B cell (primary cell): ENCODE results near the gene SLC26A1. TPM values are rescaled to one million over a fixed set of nuclear protein-coding genes. Genes with fewer than 3 reads are reported as not detected.

Experiments used
- ATAC-seq: fragments of 200-7000 bp; cut with Tn5 transposase; one replicate; pipeline ENCODE4 v1.10.0; 2021; ENCODE audit warnings: low read depth, mild to moderate bottlenecking, moderate number of reproducible peaks, moderate library complexity
- CTCF ChIA-PET: fragments of 350-600 bp; sonication (Branson Sonifier 250); formaldehyde crosslinking; loops from one replicate; lab custom pipeline; 2021; ENCODE audit warnings: antibody characterized with exemption, inconsistent platforms; lab: Charles Lee
- POLR2A ChIA-PET: fragments of 350-600 bp; sonication (Branson Sonifier 250); formaldehyde crosslinking; loops from one replicate; lab custom pipeline; 2021; ENCODE audit warnings: antibody characterized with exemption; lab: Charles Lee
- DNase-seq: peaks from one replicate; pipeline ENCODE4 v3.0.0; 2013
- H2AFZ ChIP-seq: 2 replicates; pipeline ENCODE4 v1.6.1; 2012; ENCODE audit warnings: mild to moderate bottlenecking, low read depth, low read length; ENCODE audit not compliant: insufficient read depth, poor library complexity, severe bottlenecking
- H3K27ac ChIP-seq, 2 donors: 1 replicate in 1 of 2; 2 replicates in 1 of 2; pipeline ENCODE4 v1.5.1; 2012 to 2013; ENCODE audit warnings: low read length in 2 of 2, mild to moderate bottlenecking in 2 of 2, moderate library complexity in 1 of 2
- H3K27me3 ChIP-seq, 4 experiments: fragments of 200-600 bp in 1 of 4; sonication (generic) in 1 of 4; replicated peaks in 1 of 4; 1 replicate in 2 of 4; 2 replicates in 2 of 4; pipeline versions ENCODE4 v1.6.1 to v1.7.0; 2013 to 2016; ENCODE audit warnings: low read length in 3 of 4, mild to moderate bottlenecking in 2 of 4, mixed read lengths in 1 of 4, moderate library complexity in 1 of 4; ENCODE audit not compliant: insufficient read depth in 4 of 4, control insufficient read depth in 3 of 4; ENCODE audit errors: control extremely low read depth in 1 of 4
- H3K36me3 ChIP-seq, 2 experiments: replicated peaks in 1 of 2; 1 replicate in 1 of 2; 2 replicates in 1 of 2; pipeline versions ENCODE4 v1.6.1 to v1.7.1; 2013; ENCODE audit warnings: low read length in 1 of 2; ENCODE audit not compliant: insufficient read depth in 2 of 2, control insufficient read depth in 1 of 2; ENCODE audit errors: control extremely low read depth in 1 of 2, extremely low read depth in 1 of 2
- H3K4me1 ChIP-seq, 2 donors: fragments of 200-600 bp in 1 of 2; sonication (generic) in 1 of 2; 1 replicate in 1 of 2; 2 replicates in 1 of 2; pipeline versions ENCODE4 v1.5.1 to v1.6.1; 2013 to 2017; ENCODE audit warnings: low read length in 2 of 2; ENCODE audit not compliant: control insufficient read depth in 2 of 2, insufficient read depth in 2 of 2
- H3K4me2 ChIP-seq: replicated peaks from 2 replicates; pipeline ENCODE3; 2012; ENCODE audit warnings: mild to moderate bottlenecking, low read depth, low read length; ENCODE audit not compliant: poor library complexity, severe bottlenecking
- H3K4me3 ChIP-seq, 5 experiments: fragments of 200-600 bp in 1 of 5; sonication (generic) in 1 of 5; 1 replicate in 3 of 5; 2 replicates in 2 of 5; pipeline versions ENCODE4 v1.5.1 to v1.7.0; 2011 to 2016; ENCODE audit warnings: low read length in 4 of 5, mild to moderate bottlenecking in 4 of 5, low read depth in 2 of 5, control low read depth in 1 of 5, moderate library complexity in 1 of 5; ENCODE audit not compliant: insufficient read depth in 1 of 5; ENCODE audit errors: control extremely low read depth in 1 of 5, extremely low read depth in 1 of 5
- H3K79me2 ChIP-seq: fragments of 200-600 bp; sonication (generic); one replicate; pipeline ENCODE4 v1.6.0; 2016; ENCODE audit warnings: low read length; ENCODE audit not compliant: control insufficient read depth, insufficient read depth
- H3K9ac ChIP-seq: fragments of 200-600 bp; sonication (generic); 2 replicates; pipeline ENCODE4 v1.6.1; 2017; ENCODE audit warnings: mild to moderate bottlenecking, low read length, moderate library complexity
- H3K9me3 ChIP-seq, 3 donors: one replicate each; pipeline versions ENCODE4 v1.6.1 to v1.7.1; 2013; ENCODE audit warnings: low read length in 2 of 3; ENCODE audit not compliant: control insufficient read depth in 2 of 3, insufficient read depth in 1 of 3; ENCODE audit errors: control extremely low read depth in 1 of 3
- H4K20me1 ChIP-seq: 2 replicates; pipeline ENCODE4 v1.6.0; 2012; ENCODE audit warnings: mild to moderate bottlenecking, low read length; ENCODE audit not compliant: insufficient read depth, control insufficient read depth, poor library complexity, severe bottlenecking
- H3K27ac Mint-ChIP-seq: one replicate; pipeline ENCODE4 v1.8.0; 2021; ENCODE audit warnings: mixed read lengths
- H3K27me3 Mint-ChIP-seq: one replicate; pipeline ENCODE4 v1.8.0; 2021; ENCODE audit warnings: mixed read lengths
- H3K4me1 Mint-ChIP-seq: one replicate; pipeline ENCODE4 v1.8.0; 2021; ENCODE audit warnings: mixed read lengths
- H3K4me3 Mint-ChIP-seq: one replicate; pipeline ENCODE4 v1.8.0; 2021; ENCODE audit warnings: mixed read lengths
- H3K9me3 Mint-ChIP-seq: one replicate; pipeline ENCODE4 v1.8.0; 2022; ENCODE audit warnings: mixed read lengths; ENCODE audit not compliant: insufficient read depth
- EZH2 ChIP-seq: IDR thresholded peaks from 2 replicates; pipeline ENCODE4 v1.6.1; 2012; ENCODE audit warnings: borderline replicate concordance, low read depth, mild to moderate bottlenecking, moderate library complexity, low read length; ENCODE audit not compliant: insufficient read depth, poor library complexity, severe bottlenecking
- WGBS: methylation state at CpG from one replicate; pipeline ENCODE4 v1.1.5; 2013; ENCODE audit warnings: missing lambda C conversion rate; ENCODE audit not compliant: insufficient coverage; 5-methylcytosine and 5-hydroxymethylcytosine counted together
- intact Hi-C: fragments of 100-400 bp; cut with micrococcal nuclease; formaldehyde crosslinking; loops from one replicate; pipeline ENCODE4 v1.10.0; 2022
- polyA plus RNA-seq: library from polyadenylated mRNA; depleted of rRNA; stranded (reverse); fragments of >200 nt; gene quantifications from 2 replicates; pipeline ENCODE4 v1.2.3, GENCODE V29; 2012
- total RNA-seq, 2 donors: library from RNA; stranded (reverse); fragments of 120-200 nt in 1 of 2; gene quantifications; 1 replicate in 1 of 2; 2 replicates in 1 of 2; pipeline versions ENCODE4 v1.2.3 to v1.2.4, GENCODE V29; 2013 to 2022
- TF ChIP-seq, protein P1 (sequence below): fragments of 200-600 bp; IDR thresholded peaks from one replicate; pipeline ENCODE4 v1.8.0; 2022; ENCODE audit warnings: antibody characterized with exemption, mild to moderate bottlenecking

SLC26A1 gene
- total and polyA plus RNA-seq, 2 donors (not counting 1 experiment from before 2014, with no cell fraction given) = 0.03 to 1.1 TPM

DNA sequence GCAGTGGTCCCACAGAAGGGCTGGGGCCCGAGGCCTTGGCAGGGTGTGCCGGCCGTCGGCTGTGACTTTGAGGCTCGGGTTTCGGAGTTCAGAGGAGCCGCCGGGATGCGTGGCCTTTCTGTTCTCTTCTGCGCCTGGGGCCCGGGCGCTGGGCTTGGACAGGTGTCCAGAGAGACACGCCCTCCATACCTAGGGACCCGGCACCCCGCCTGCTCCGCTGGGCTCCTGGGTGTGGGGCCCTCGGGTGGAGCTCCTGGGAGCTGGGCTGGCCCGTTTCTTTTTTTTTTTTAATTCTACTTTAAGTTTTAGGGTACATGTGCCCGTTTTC is 29.5 kb upstream of the SLC26A1 start:
- no peak for TF ChIP-seq EZH2
- intact Hi-C loops = no loop called here
- peaks cover 24 to 43% of the 10 kb centered on the region in 2 donors for H3K4me1 ChIP-seq
- H3K9me3 ChIP-seq = no peaks in the 10 kb centered on the region
- H2AFZ ChIP-seq = no peak overlapping the region
- Mint-ChIP-seq H3K27ac (no peak overlapping the region), H3K4me1 (peaks cover 36% of the 10 kb centered on the region), H3K4me3 (no peak overlapping the region), H3K9me3 (no peaks in the 10 kb centered on the region), H3K27me3 (no peaks in the 10 kb centered on the region)
- no peaks in the 10 kb centered on the region for H3K79me2 ChIP-seq
- H3K9ac ChIP-seq = no peak overlapping the region
- no peak overlapping the region for H3K4me3 ChIP-seq
- no peak for ATAC-seq
- WGBS = 94% methylated on average over 18 of the region's 19 CpGs
- H3K27ac ChIP-seq = no peak overlapping the region
- no peaks in the 10 kb centered on the region for H4K20me1 ChIP-seq
- CTCF ChIA-PET = no interaction called here
- H3K4me2 ChIP-seq = peak overlapping the region; percentile 73
- no peak for DNase-seq
- POLR2A ChIA-PET = no interaction called here
- H3K36me3 ChIP-seq = peaks cover 0 to 2% of the 10 kb centered on the region in 2 experiments
- no peaks in the 10 kb centered on the region for H3K27me3 ChIP-seq

DNA sequence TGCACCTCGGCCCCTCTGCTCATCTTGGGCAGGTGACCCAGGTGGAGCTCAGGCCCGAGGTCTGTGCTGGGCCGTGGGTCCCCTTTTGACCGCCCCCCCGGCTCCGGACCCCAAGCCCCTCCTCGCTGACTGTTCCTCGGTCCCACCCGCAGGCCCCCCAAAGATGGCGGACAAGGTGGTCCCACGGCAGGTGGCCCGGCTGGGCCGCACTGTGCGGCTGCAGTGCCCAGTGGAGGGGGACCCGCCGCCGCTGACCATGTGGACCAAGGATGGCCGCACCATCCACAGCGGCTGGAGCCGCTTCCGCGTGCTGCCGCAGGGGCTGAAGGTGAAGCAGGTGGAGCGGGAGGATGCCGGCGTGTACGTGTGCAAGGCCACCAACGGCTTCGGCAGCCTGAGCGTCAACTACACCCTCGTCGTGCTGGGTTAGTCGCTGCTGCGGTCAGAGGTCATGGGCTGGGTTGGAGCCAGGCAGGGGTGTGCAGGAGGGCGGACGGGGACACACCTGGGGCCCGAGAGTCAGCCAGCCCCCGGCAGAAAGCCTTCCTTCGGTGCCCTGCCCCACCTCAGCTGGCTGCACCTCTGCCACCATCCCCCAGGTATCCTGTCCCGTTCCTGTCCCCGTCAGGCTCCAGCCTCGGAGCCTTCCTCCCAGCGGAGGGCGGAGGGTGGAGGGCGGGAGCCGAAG is 29.0 kb upstream of the SLC26A1 start:
- DNase-seq (no peak), ATAC-seq (no peak)
- Mint-ChIP-seq H3K27ac (peak overlapping the region; percentile 84), H3K9me3 (no peaks in the 10 kb centered on the region), H3K4me3 (peak overlapping the region; percentile 75), H3K4me1 (peaks cover 36% of the 10 kb centered on the region), H3K27me3 (no peaks in the 10 kb centered on the region)
- Histone ChIP-seq H3K27ac (peak overlapping the region; percentile 31 to 40), H2AFZ (no peak overlapping the region), H3K4me3 (no peak overlapping the region), H3K9me3 (no peaks in the 10 kb centered on the region), H3K36me3 (peaks cover 0 to 2% of the 10 kb centered on the region in 2 experiments), H3K9ac (no peak overlapping the region), H3K4me2 (peak overlapping the region; percentile 73), H3K27me3 (no peaks in the 10 kb centered on the region), H3K4me1 (peaks cover 24 to 43% of the 10 kb centered on the region in 2 donors), H3K79me2 (no peaks in the 10 kb centered on the region), H4K20me1 (no peaks in the 10 kb centered on the region)
- POLR2A ChIA-PET = interaction anchor here (0.7 to 1.2 kb wide), 3 partner anchors 12 to 100 kb away, joined by 3 to 13 read pairs (median 3); partner anchors contain the start of gene FGFRL1
- no peak for TF ChIP-seq EZH2
- TF ChIP-seq, protein P1, sequence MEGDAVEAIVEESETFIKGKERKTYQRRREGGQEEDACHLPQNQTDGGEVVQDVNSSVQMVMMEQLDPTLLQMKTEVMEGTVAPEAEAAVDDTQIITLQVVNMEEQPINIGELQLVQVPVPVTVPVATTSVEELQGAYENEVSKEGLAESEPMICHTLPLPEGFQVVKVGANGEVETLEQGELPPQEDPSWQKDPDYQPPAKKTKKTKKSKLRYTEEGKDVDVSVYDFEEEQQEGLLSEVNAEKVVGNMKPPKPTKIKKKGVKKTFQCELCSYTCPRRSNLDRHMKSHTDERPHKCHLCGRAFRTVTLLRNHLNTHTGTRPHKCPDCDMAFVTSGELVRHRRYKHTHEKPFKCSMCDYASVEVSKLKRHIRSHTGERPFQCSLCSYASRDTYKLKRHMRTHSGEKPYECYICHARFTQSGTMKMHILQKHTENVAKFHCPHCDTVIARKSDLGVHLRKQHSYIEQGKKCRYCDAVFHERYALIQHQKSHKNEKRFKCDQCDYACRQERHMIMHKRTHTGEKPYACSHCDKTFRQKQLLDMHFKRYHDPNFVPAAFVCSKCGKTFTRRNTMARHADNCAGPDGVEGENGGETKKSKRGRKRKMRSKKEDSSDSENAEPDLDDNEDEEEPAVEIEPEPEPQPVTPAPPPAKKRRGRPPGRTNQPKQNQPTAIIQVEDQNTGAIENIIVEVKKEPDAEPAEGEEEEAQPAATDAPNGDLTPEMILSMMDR = no peak
- 89% methylated on average over 46 of the region's 46 CpGs for WGBS
- CTCF ChIA-PET = interaction anchor here (1.0 kb wide), 1 partner anchor 246 kb away, joined by 4 read pairs; no protein-coding TSS in a partner anchor
- intact Hi-C loops = no loop called here
